Upper lobe of left lung (tissue), 6 donors: ENCODE results near the gene SSC5D. TPM values are rescaled to one million over a fixed set of nuclear protein-coding genes. Genes with fewer than 3 reads are reported as not detected.

Source experiments
- ATAC-seq, 2 donors: fragments of 200-7000 bp; cut with Tn5 transposase; one replicate each; pipeline ENCODE4 v1.9.1; 2022; ENCODE audit warnings: mild to moderate bottlenecking in 2 of 2, moderate library complexity in 2 of 2; ENCODE audit not compliant: low FRiP score in 2 of 2
- DNase-seq, 2 donors: peaks; one replicate each; pipeline ENCODE4 v3.0.0-alpha.2; 2019 to 2020
- H3K27ac ChIP-seq, 4 donors: fragments of 200-600 bp; sonication (generic); one replicate each; pipeline ENCODE4 v1.5.1; 2016 to 2019
- H3K27me3 ChIP-seq, 4 donors: fragments of 200-600 bp; sonication (generic); one replicate each; pipeline ENCODE4 v1.5.1; 2017 to 2019
- H3K36me3 ChIP-seq, 4 donors: fragments of 200-600 bp; sonication (generic); one replicate each; pipeline ENCODE4 v1.5.1; 2016 to 2019
- H3K4me1 ChIP-seq, 4 donors: fragments of 200-600 bp; sonication (generic); one replicate each; pipeline ENCODE4 v1.5.1; 2018 to 2019
- H3K4me3 ChIP-seq, 4 donors: fragments of 200-600 bp; sonication (generic); one replicate each; pipeline ENCODE4 v1.5.1; 2017 to 2019; ENCODE audit warnings: mild to moderate bottlenecking in 2 of 4, moderate library complexity in 1 of 4
- H3K9me3 ChIP-seq, 4 donors: fragments of 200-600 bp; sonication (generic); one replicate each; pipeline ENCODE4 v1.5.1; 2018 to 2019
- EP300 ChIP-seq, 4 donors: sonication (generic); formaldehyde crosslinking; IDR thresholded peaks; one replicate each; pipeline ENCODE4 v1.5.1; 2017; ENCODE audit warnings: antibody characterized with exemption in 4 of 4, control low read depth in 2 of 4
- POLR2A ChIP-seq, 4 donors: fragments of 450-650 bp; IDR thresholded peaks; one replicate each; pipeline ENCODE4 v1.5.1; 2016 to 2017; ENCODE audit warnings: antibody characterized with exemption in 4 of 4, mild to moderate bottlenecking in 2 of 4
- POLR2AphosphoS5 ChIP-seq, 2 donors: sonication (generic); formaldehyde crosslinking; IDR thresholded peaks; one replicate each; pipeline ENCODE4 v1.5.1; 2017; ENCODE audit warnings: antibody characterized with exemption in 2 of 2
- WGBS, 2 donors: methylation state at CpG; one replicate each; pipeline ENCODE4 v1.1.5; 2017 to 2018; 5-methylcytosine and 5-hydroxymethylcytosine counted together
- total RNA-seq, 6 donors: library from RNA; depleted of rRNA in 4 of 6; stranded (reverse); fragments of >200 nt in 4 of 6; gene quantifications; one replicate each; pipeline versions ENCODE4 v1.1.0 to v1.2.1, GENCODE V29; 2016 to 2021
- TF ChIP-seq, protein P1 (sequence below), 6 experiments: fragments of 450-650 bp in 4 of 6; fragments of 200-600 bp in 2 of 6; sonication (generic) in 2 of 6; IDR thresholded peaks; one replicate each; pipeline ENCODE4 v1.5.1; 2016 to 2019; ENCODE audit warnings: antibody characterized with exemption in 6 of 6
- donor health status: DM: no; HTN: no; CAD: no; lungs with moderate emphysema.
- donor health status: DM: no; HTN: yes; CAD: no; lungs with severe emphysema.

Gene SSC5D
- total RNA-seq, 6 donors from 2014 or later, result 0.39 to 10.1 (median 6.7) TPM

DNA sequence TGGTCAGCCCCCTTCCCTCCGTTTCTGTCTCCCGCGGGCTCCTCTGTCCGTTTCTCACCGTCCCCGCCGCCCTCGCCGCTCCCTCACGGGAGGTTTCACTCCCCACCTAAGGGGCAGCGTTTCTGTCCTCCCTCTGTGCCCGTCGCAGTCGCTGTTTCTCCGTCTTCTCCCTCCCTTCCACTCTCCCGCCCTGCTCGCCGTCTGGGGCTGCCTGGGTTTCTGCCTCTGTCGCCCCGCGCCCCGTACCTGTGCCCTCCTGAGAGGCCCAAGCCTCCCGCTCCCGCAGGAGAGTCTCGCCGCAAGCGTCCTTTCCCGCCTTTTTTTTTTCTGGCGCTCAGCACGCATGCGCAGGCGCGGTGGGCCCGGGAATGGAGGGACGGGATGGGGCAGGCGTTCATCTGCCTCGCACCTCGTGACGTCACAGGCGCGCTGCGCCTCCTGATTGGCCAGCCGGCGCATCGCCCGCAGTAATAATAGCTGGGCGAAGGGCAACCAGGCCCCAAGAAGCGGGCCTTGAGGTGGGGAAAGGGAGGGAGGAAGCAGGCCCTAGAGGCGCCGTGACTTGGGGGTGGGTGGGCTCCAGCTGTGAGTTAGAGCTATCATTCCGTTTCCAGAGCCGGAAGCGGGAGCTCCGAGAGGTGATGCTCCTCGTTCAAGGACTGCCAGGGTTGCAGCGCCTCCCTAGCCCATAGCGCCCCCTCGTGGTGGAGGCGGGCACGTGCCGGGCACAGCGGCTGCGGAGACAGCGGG lies 15.4 kb downstream of the SSC5D start:
- peak; percentile 95 to 97 for ATAC-seq

DNA sequence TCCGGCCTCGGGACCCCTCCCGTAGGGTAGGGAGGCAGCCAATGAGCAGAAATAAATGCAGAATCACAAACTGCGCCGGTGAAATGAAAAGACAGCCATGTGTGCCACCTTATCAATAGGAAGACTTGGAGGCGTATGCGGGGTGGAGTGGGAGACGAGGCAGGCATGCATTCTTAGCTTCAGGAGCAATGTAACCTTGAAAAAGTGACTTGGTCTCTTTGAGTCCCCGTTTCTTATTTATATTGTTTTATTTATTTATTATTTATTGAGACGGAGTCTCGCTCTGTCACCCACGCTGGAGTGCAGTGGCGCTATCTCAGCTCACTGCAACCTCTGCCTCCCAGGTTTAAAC lies 16.0 kb downstream of the SSC5D start:
- H3K27ac ChIP-seq, result peak overlapping the region in 2 of 4 donors; percentile 73 to 79

More for the DNA sequence above, 15.4 kb downstream of the SSC5D start:
- Histone ChIP-seq H3K9me3 (no peaks in the 10 kb centered on the region), H3K4me1 (peaks cover 4 to 11% (median 7%) of the 10 kb centered on the region in 4 donors), H3K27me3 (no peaks in the 10 kb centered on the region), H3K4me3 (peak overlapping the region; percentile 34 to 71 (median 50)), H3K27ac (peak overlapping the region; percentile 57 to 79 (median 70)), H3K36me3 (no peaks in the 10 kb centered on the region)
- peak in 1 of 2 donors; percentile 18 for TF ChIP-seq POLR2AphosphoS5 (IDR thresholded peaks at IDR 0.05)
- no peak for TF ChIP-seq POLR2A (IDR thresholded peaks at IDR 0.05)
- TF ChIP-seq EP300 (IDR thresholded peaks at IDR 0.05), result no peak
- TF ChIP-seq, protein P1, sequence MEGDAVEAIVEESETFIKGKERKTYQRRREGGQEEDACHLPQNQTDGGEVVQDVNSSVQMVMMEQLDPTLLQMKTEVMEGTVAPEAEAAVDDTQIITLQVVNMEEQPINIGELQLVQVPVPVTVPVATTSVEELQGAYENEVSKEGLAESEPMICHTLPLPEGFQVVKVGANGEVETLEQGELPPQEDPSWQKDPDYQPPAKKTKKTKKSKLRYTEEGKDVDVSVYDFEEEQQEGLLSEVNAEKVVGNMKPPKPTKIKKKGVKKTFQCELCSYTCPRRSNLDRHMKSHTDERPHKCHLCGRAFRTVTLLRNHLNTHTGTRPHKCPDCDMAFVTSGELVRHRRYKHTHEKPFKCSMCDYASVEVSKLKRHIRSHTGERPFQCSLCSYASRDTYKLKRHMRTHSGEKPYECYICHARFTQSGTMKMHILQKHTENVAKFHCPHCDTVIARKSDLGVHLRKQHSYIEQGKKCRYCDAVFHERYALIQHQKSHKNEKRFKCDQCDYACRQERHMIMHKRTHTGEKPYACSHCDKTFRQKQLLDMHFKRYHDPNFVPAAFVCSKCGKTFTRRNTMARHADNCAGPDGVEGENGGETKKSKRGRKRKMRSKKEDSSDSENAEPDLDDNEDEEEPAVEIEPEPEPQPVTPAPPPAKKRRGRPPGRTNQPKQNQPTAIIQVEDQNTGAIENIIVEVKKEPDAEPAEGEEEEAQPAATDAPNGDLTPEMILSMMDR (IDR thresholded peaks at IDR 0.05), result peak; percentile 97 to 99 (median 98)
- DNase-seq, result peak; percentile 90 to 99
- WGBS, 2 donors, result 14 to 24% methylated on average over 34 to 51 of the region's 64 CpGs

GRCh38 chr19:55504981-55505380 lies 16.7 kb downstream of the SSC5D start:
- WGBS, 2 donors, result 82 to 85% methylated on average over 11 of the region's 11 CpGs

More for the DNA sequence above, 16.0 kb downstream of the SSC5D start:
- peaks cover 4 to 11% (median 7%) of the 10 kb centered on the region in 4 donors for H3K4me1 ChIP-seq
- DNase-seq (no peak), ATAC-seq (no peak)
- 29% methylated on average over 13 of the region's 13 CpGs for WGBS, 2 donors
- no peaks in the 10 kb centered on the region for H3K36me3 ChIP-seq
- peak overlapping the region in 3 of 4 donors; percentile 48 to 71 (median 51) for H3K4me3 ChIP-seq
- no peak for TF ChIP-seq POLR2A (IDR thresholded peaks at IDR 0.05)
- no peak for TF ChIP-seq EP300 (IDR thresholded peaks at IDR 0.05)
- TF ChIP-seq, protein P1 (IDR thresholded peaks at IDR 0.05), result no peak
- TF ChIP-seq POLR2AphosphoS5 (IDR thresholded peaks at IDR 0.05), result no peak
- no peaks in the 10 kb centered on the region for H3K27me3 ChIP-seq
- H3K9me3 ChIP-seq, result no peaks in the 10 kb centered on the region

GRCh38 chr19:55508120-55508519 lies 19.9 kb downstream of the SSC5D start:
- Histone ChIP-seq H3K27ac (no peak overlapping the region), H3K36me3 (no peaks in the 10 kb centered on the region), H3K27me3 (no peaks in the 10 kb centered on the region), H3K4me1 (peaks cover 4 to 11% (median 7%) of the 10 kb centered on the region in 4 donors), H3K4me3 (no peak overlapping the region), H3K9me3 (no peaks in the 10 kb centered on the region)
- TF ChIP-seq POLR2AphosphoS5 (IDR thresholded peaks at IDR 0.05) (no peak), POLR2A (IDR thresholded peaks at IDR 0.05) (no peak), EP300 (IDR thresholded peaks at IDR 0.05) (no peak)
- TF ChIP-seq, protein P1 (IDR thresholded peaks at IDR 0.05), result no peak
- ATAC-seq, result no peak
- no peak for DNase-seq
- WGBS, 2 donors, result 74 to 84% methylated on average over 10 of the region's 10 CpGs

More at GRCh38 chr19:55504981-55505380, 16.7 kb downstream of the SSC5D start:
- Histone ChIP-seq H3K36me3 (no peaks in the 10 kb centered on the region), H3K4me3 (no peak overlapping the region), H3K9me3 (no peaks in the 10 kb centered on the region), H3K4me1 (peaks cover 4 to 11% (median 7%) of the 10 kb centered on the region in 4 donors), H3K27ac (no peak overlapping the region), H3K27me3 (no peaks in the 10 kb centered on the region)
- ATAC-seq, result no peak
- no peak for DNase-seq
- no peak for TF ChIP-seq POLR2A (IDR thresholded peaks at IDR 0.05)
- TF ChIP-seq, protein P1 (IDR thresholded peaks at IDR 0.05), result no peak
- no peak for TF ChIP-seq POLR2AphosphoS5 (IDR thresholded peaks at IDR 0.05)
- no peak for TF ChIP-seq EP300 (IDR thresholded peaks at IDR 0.05)
